Esophagus squamous epithelium (tissue), 5 donors: Measurements from ENCODE around the gene SVOPL. TPM values are rescaled to one million over a fixed set of nuclear protein-coding genes. Genes with fewer than 3 reads are reported as not detected.
"Not testable (repeated sequence)": the region's sequence is repeated elsewhere in the genome, so short reads cannot be mapped to it uniquely, and the experiment has no call there.

Experiments
- DNase-seq: peaks from one replicate; lab custom pipeline; 2025; lab: John Stamatoyannopoulos, UW
- H3K27ac ChIP-seq, 4 donors: fragments of 200-600 bp; sonication (generic); one replicate each; pipeline ENCODE4 v1.5.1; 2016 to 2019; ENCODE audit warnings: mild to moderate bottlenecking in 1 of 4
- H3K27me3 ChIP-seq, 4 donors: fragments of 200-600 bp; sonication (generic); 1 replicate in 3 of 4; 2 replicates in 1 of 4; pipeline versions ENCODE4 v1.5.1 to v1.6.0; 2017 to 2021; ENCODE audit warnings: antibody characterized with exemption in 1 of 4
- H3K36me3 ChIP-seq, 3 donors: fragments of 200-600 bp; sonication (generic); one replicate each; pipeline ENCODE4 v1.5.1; 2016 to 2019
- H3K4me1 ChIP-seq, 3 donors: fragments of 200-600 bp; sonication (generic); one replicate each; pipeline ENCODE4 v1.5.1; 2017 to 2019
- H3K4me3 ChIP-seq, 4 donors: fragments of 200-600 bp; sonication (generic); 1 replicate in 3 of 4; 2 replicates in 1 of 4; pipeline ENCODE4 v1.5.1; 2016 to 2019; ENCODE audit warnings: mild to moderate bottlenecking in 2 of 4, moderate library complexity in 1 of 4
- H3K9me3 ChIP-seq, 3 donors: fragments of 200-600 bp; sonication (generic); one replicate each; pipeline ENCODE4 v1.5.1; 2016 to 2019
- POLR2A ChIP-seq, 4 donors: fragments of 450-650 bp; IDR thresholded peaks; one replicate each; pipeline ENCODE4 v1.6.1; 2017; ENCODE audit warnings: antibody characterized with exemption in 4 of 4, mild to moderate bottlenecking in 4 of 4, moderate library complexity in 3 of 4
- WGBS, 2 donors: methylation state at CpG; one replicate each; pipeline ENCODE4 v1.1.5; 2018; 5-methylcytosine and 5-hydroxymethylcytosine counted together
- intact Hi-C: fragments of 100-400 bp; cut with DNase I; formaldehyde crosslinking; loops from one replicate; pipeline ENCODE4 v1.15.0; 2022
- total RNA-seq, 4 donors: library from RNA; depleted of rRNA; stranded (reverse); fragments of >200 nt; gene quantifications; one replicate each; pipeline ENCODE4 v1.1.0, GENCODE V29; 2016
- TF ChIP-seq, protein P1 (sequence below), 6 experiments: fragments of 450-650 bp in 4 of 6; fragments of 200-600 bp in 2 of 6; sonication (generic) in 2 of 6; IDR thresholded peaks; one replicate each; pipeline ENCODE4 v1.5.1; 2016 to 2019; ENCODE audit warnings: antibody characterized with exemption in 6 of 6, mild to moderate bottlenecking in 4 of 6, moderate library complexity in 4 of 6
- donor health status: DM: yes; HTN: yes; CAD: no.

The SVOPL gene
- total RNA-seq, 4 donors from 2014 or later: 0.18 TPM; not detected in 3

DNA sequence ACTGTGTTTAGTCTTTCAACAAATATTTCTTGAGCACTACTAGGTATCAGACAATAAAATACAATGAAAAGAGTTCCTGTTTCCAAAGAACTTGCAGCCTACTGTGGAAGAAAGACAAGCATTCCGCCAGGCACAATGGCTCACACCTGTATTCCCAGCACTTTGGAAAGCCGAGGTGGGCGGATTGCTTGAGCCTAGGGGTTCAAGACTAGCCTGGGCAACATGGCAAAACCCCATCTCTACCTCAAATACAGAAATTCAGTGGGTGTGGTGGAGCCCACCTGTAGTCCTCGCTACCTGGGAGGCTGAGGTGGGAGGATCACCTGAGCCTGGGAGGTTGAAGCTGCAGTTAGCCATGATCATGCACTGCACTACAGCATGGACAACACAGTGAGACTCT, 6.1 kb downstream of the SVOPL start:
- Histone ChIP-seq H3K36me3 (no peaks in the 10 kb centered on the region), H3K9me3 (no peaks in the 10 kb centered on the region), H3K27ac (no peak overlapping the region), H3K4me3 (no peak overlapping the region), H3K27me3 (no peaks in the 10 kb centered on the region), H3K4me1 (no peaks in the 10 kb centered on the region)
- WGBS, 2 donors: 84 to 85% methylated on average over 4 of the region's 4 CpGs
- TF ChIP-seq, protein P1, sequence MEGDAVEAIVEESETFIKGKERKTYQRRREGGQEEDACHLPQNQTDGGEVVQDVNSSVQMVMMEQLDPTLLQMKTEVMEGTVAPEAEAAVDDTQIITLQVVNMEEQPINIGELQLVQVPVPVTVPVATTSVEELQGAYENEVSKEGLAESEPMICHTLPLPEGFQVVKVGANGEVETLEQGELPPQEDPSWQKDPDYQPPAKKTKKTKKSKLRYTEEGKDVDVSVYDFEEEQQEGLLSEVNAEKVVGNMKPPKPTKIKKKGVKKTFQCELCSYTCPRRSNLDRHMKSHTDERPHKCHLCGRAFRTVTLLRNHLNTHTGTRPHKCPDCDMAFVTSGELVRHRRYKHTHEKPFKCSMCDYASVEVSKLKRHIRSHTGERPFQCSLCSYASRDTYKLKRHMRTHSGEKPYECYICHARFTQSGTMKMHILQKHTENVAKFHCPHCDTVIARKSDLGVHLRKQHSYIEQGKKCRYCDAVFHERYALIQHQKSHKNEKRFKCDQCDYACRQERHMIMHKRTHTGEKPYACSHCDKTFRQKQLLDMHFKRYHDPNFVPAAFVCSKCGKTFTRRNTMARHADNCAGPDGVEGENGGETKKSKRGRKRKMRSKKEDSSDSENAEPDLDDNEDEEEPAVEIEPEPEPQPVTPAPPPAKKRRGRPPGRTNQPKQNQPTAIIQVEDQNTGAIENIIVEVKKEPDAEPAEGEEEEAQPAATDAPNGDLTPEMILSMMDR (IDR thresholded peaks at IDR 0.05): no peak
- no peak for TF ChIP-seq POLR2A (IDR thresholded peaks at IDR 0.05)
- intact Hi-C loops: no loop called here
- no peak for DNase-seq

GRCh38 chr7:138691178-138691577, 10.0 kb downstream of the SVOPL start:
- Histone ChIP-seq H3K4me3 (no peak overlapping the region), H3K27ac (no peak overlapping the region), H3K9me3 (no peaks in the 10 kb centered on the region), H3K4me1 (no peaks in the 10 kb centered on the region), H3K27me3 (no peaks in the 10 kb centered on the region), H3K36me3 (no peaks in the 10 kb centered on the region)
- intact Hi-C loops: no loop called here
- DNase-seq: no peak
- WGBS, 2 donors: 76 to 80% methylated on average over 5 of the region's 5 CpGs
- TF ChIP-seq, protein P1 (IDR thresholded peaks at IDR 0.05): no peak
- TF ChIP-seq POLR2A (IDR thresholded peaks at IDR 0.05): no peak

- 75 to 92% methylated on average over 2 of the region's 2 CpGs for WGBS, 2 donors
- H3K9me3 ChIP-seq: no peaks in the 10 kb centered on the region
- intact Hi-C loops: no loop called here
- H3K27ac ChIP-seq: no peak overlapping the region
- no peaks in the 10 kb centered on the region for H3K27me3 ChIP-seq
- TF ChIP-seq, protein P1 (IDR thresholded peaks at IDR 0.05): no peak
- no peak for TF ChIP-seq POLR2A (IDR thresholded peaks at IDR 0.05)
- no peaks in the 10 kb centered on the region for H3K36me3 ChIP-seq
- DNase-seq: no peak
- no peak overlapping the region for H3K4me3 ChIP-seq
- no peaks in the 10 kb centered on the region for H3K4me1 ChIP-seq
Observed at GRCh38 chr7:138690495-138690894, 10.7 kb downstream of the SVOPL start.

GRCh38 chr7:138688037-138688436, 13.1 kb downstream of the SVOPL start:
- WGBS, 2 donors: 79 to 91% methylated on average over 6 of the region's 6 CpGs
- H3K27ac ChIP-seq, H3K27me3 ChIP-seq, H3K36me3 ChIP-seq, H3K9me3 ChIP-seq, DNase-seq, H3K4me3 ChIP-seq, intact Hi-C loops, H3K4me1 ChIP-seq: not testable (repeated sequence)

DNA sequence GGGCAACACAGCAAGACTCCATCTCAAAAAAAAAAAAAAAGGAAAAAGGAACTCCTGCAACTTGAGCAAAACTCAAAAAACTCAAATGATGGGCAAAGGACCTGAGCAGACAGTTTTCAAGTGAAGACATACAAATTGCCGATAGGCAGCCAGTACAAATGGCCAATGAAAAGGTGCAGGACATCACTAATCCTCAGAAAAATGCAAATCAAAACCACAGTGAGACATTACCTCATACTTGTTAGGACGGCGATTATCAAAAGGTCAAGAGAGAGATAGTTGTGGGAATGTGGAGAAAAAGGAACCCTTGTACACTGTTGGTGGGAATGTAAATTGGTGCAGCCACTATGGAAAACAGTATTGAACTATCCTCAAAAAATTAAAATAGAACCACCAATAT, 16.8 kb downstream of the SVOPL start:
- intact Hi-C loops: no loop called here
- no peak overlapping the region for H3K27ac ChIP-seq

More for the DNA sequence above, 16.8 kb downstream of the SVOPL start:
- Histone ChIP-seq H3K9me3 (no peaks in the 10 kb centered on the region), H3K36me3 (no peaks in the 10 kb centered on the region), H3K4me3 (no peak overlapping the region), H3K4me1 (no peaks in the 10 kb centered on the region), H3K27me3 (no peaks in the 10 kb centered on the region)
- no peak for DNase-seq
- 75% methylated on average over 3 of the region's 3 CpGs for WGBS, 2 donors
- no peak for TF ChIP-seq POLR2A (IDR thresholded peaks at IDR 0.05)
- TF ChIP-seq, protein P1 (IDR thresholded peaks at IDR 0.05): no peak
